IMR-90 (cell line): ENCODE data around the gene RPP21. TPM values are rescaled to one million over a fixed set of nuclear protein-coding genes. Genes with fewer than 3 reads are reported as not detected.
A peak's percentile ranks its signal among the peaks of the same experiment; 100 is the strongest.

Source experiments
- ATAC-seq: fragments of 200-7000 bp; cut with Tn5 transposase; 2 replicates; pipeline ENCODE4 v1.9.1; 2020; ENCODE audit warnings: low read depth, mild to moderate bottlenecking, moderate library complexity
- Bru-seq: library from RNA; stranded (reverse); fragments of 400-500 nt; gene quantifications from one replicate; lab custom pipeline; 2021; lab: Mats Ljungman, UMichigan
- BruChase-seq, 2 experiments: library from RNA; stranded (reverse); fragments of 400-500 nt; gene quantifications; one replicate each; lab custom pipeline; 2021; lab: Mats Ljungman, UMichigan
- BruUV-seq: library from RNA; stranded (reverse); fragments of 400-500 nt; replicated peaks from 2 replicates; lab custom pipeline; 2021; lab: Mats Ljungman, UMichigan
- CTCF ChIA-PET: fragments of 300-600 bp; formaldehyde crosslinking; extraction: SDS; loops from one replicate; lab custom pipeline; 2021; ENCODE audit warnings: antibody characterized with exemption; lab: Yijun Ruan, JAX
- POLR2A ChIA-PET: fragments of 300-600 bp; sonication (Branson Sonifier 250); formaldehyde crosslinking; loops from one replicate; lab custom pipeline; 2022; ENCODE audit warnings: antibody characterized with exemption; ENCODE audit not compliant: unreplicated experiment; lab: Charles Lee
- DNase-seq: peaks from one replicate; pipeline ENCODE4 v3.0.0; 2013
- H2AFZ ChIP-seq: replicated peaks from 2 replicates; pipeline ENCODE3; 2013; ENCODE audit warnings: low read length, mild to moderate bottlenecking; ENCODE audit not compliant: poor library complexity
- H2AK5ac ChIP-seq: 2 replicates; pipeline ENCODE4 v1.6.1; 2013; ENCODE audit warnings: low read depth, low read length, inconsistent platforms
- H2AK9ac ChIP-seq: replicated peaks from 2 replicates; pipeline ENCODE3; 2013; ENCODE audit warnings: mild to moderate bottlenecking, low read depth, low read length, moderate library complexity; ENCODE audit not compliant: poor library complexity
- H2BK120ac ChIP-seq: 2 replicates; pipeline ENCODE4 v1.6.1; 2013; ENCODE audit warnings: low read depth, low read length, inconsistent platforms
- H2BK15ac ChIP-seq: 3 replicates; pipeline ENCODE4 v1.6.1; 2013; ENCODE audit warnings: low read depth, low read length, inconsistent platforms
- H2BK20ac ChIP-seq: 2 replicates; pipeline ENCODE4 v1.6.1; 2013; ENCODE audit warnings: low read depth, mild to moderate bottlenecking, inconsistent platforms, low read length, moderate library complexity
- H2BK5ac ChIP-seq: 2 replicates; pipeline ENCODE4 v1.6.1; 2013; ENCODE audit warnings: mild to moderate bottlenecking, low read depth, low read length, inconsistent platforms; ENCODE audit not compliant: poor library complexity, severe bottlenecking
- H3K14ac ChIP-seq: replicated peaks from 2 replicates; pipeline ENCODE4 v1.6.1; 2013; ENCODE audit warnings: low read depth, low read length, inconsistent platforms
- H3K18ac ChIP-seq: 2 replicates; pipeline ENCODE4 v1.6.1; 2013; ENCODE audit warnings: low read depth, low read length, control low read depth
- H3K23ac ChIP-seq: 2 replicates; pipeline ENCODE4 v1.6.1; 2013; ENCODE audit warnings: low read depth, low read length, inconsistent platforms
- H3K27ac ChIP-seq: 2 replicates; pipeline ENCODE4 v1.5.1; 2013; ENCODE audit warnings: mild to moderate bottlenecking, control low read depth, low read length; ENCODE audit not compliant: insufficient read depth
- H3K27me3 ChIP-seq: 2 replicates; pipeline ENCODE4 v1.6.1; 2013; ENCODE audit warnings: low read length; ENCODE audit not compliant: control insufficient read depth, insufficient read depth
- H3K36me3 ChIP-seq: 2 replicates; pipeline ENCODE4 v1.6.1; 2013; ENCODE audit warnings: low read length, mixed read lengths; ENCODE audit not compliant: control insufficient read depth, insufficient read depth
- H3K4ac ChIP-seq: 2 replicates; pipeline ENCODE4 v1.6.1; 2013; ENCODE audit warnings: low read depth, low read length, inconsistent platforms
- H3K4me1 ChIP-seq: 2 replicates; pipeline ENCODE4 v1.6.1; 2013; ENCODE audit warnings: low read length, mixed read lengths; ENCODE audit not compliant: control insufficient read depth, insufficient read depth
- H3K4me2 ChIP-seq: 2 replicates; pipeline ENCODE4 v1.6.1; 2013; ENCODE audit warnings: low read depth, mild to moderate bottlenecking, control low read depth, low read length, moderate library complexity
- H3K4me3 ChIP-seq: 2 replicates; pipeline ENCODE4 v1.5.1; 2013; ENCODE audit warnings: low read depth, mild to moderate bottlenecking, control low read depth, low read length, moderate library complexity; ENCODE audit not compliant: insufficient read depth
- H3K56ac ChIP-seq: 2 replicates; pipeline ENCODE4 v1.6.1; 2013; ENCODE audit warnings: low read length, inconsistent platforms; ENCODE audit not compliant: insufficient read depth; ENCODE audit errors: extremely low read depth
- H3K79me1 ChIP-seq, 2 experiments: 2 replicates each; pipeline ENCODE4 v1.6.1; 2013; ENCODE audit warnings: low read length in 2 of 2, inconsistent platforms in 1 of 2, low read depth in 1 of 2
- H3K9ac ChIP-seq: 2 replicates; pipeline ENCODE4 v1.6.1; 2013; ENCODE audit warnings: low read depth, low read length, control low read depth
- H3K9me1 ChIP-seq: 2 replicates; pipeline ENCODE4 v1.6.1; 2013; ENCODE audit warnings: low read length, inconsistent platforms; ENCODE audit not compliant: insufficient read depth
- H3K9me3 ChIP-seq: 2 replicates; pipeline ENCODE4 v1.6.1; 2013; ENCODE audit warnings: low read length; ENCODE audit not compliant: control insufficient read depth, insufficient read depth
- H4K20me1 ChIP-seq: 2 replicates; pipeline ENCODE4 v1.6.1; 2013; ENCODE audit warnings: low read length, inconsistent platforms; ENCODE audit not compliant: insufficient read depth
- H4K5ac ChIP-seq: 2 replicates; pipeline ENCODE4 v1.6.1; 2013; ENCODE audit warnings: mild to moderate bottlenecking, low read depth, low read length, control low read depth
- H4K8ac ChIP-seq, 2 experiments: 2 replicates each; pipeline ENCODE4 v1.6.1; 2013; ENCODE audit warnings: low read depth in 2 of 2, low read length in 2 of 2, control low read depth in 1 of 2, inconsistent platforms in 1 of 2
- H4K91ac ChIP-seq: 2 replicates; pipeline ENCODE4 v1.6.1; 2013; ENCODE audit warnings: low read depth, low read length, inconsistent platforms; ENCODE audit not compliant: insufficient read depth
- BHLHE40 ChIP-seq: fragments of 150-350 bp; IDR thresholded peaks from 2 replicates; pipeline ENCODE4 v1.6.1; 2016; ENCODE audit warnings: mild to moderate bottlenecking, low read depth, low read length
- CHD1 ChIP-seq: IDR thresholded peaks from 2 replicates; pipeline ENCODE4 v1.6.1; 2012; ENCODE audit warnings: low read depth, low read length, improper control_type of control experiment
- ELK1 ChIP-seq: fragments of 150-350 bp; IDR thresholded peaks from 2 replicates; pipeline ENCODE4 v1.6.1; 2016; ENCODE audit warnings: low read depth, mild to moderate bottlenecking, low read length, moderate library complexity, borderline replicate concordance
- MAZ ChIP-seq: IDR thresholded peaks from 2 replicates; pipeline ENCODE4 v1.6.1; 2012; ENCODE audit warnings: low read depth, mild to moderate bottlenecking, low read length, improper control_type of control experiment, moderate library complexity, borderline replicate concordance
- MXI1 ChIP-seq: IDR thresholded peaks from 2 replicates; pipeline ENCODE4 v1.6.1; 2012; ENCODE audit warnings: low read depth, mild to moderate bottlenecking, low read length, moderate library complexity, borderline replicate concordance
- POLR2A ChIP-seq: IDR thresholded peaks from 2 replicates; pipeline ENCODE4 v1.6.1; 2012; ENCODE audit warnings: mild to moderate bottlenecking, low read depth, low read length
- WGBS, 2 experiments: methylation state at CpG; one replicate each; pipeline versions ENCODE4 v1.1.5 to v1.1.7; 2013; ENCODE audit warnings: missing lambda C conversion rate in 2 of 2; ENCODE audit not compliant: insufficient read length in 1 of 2; ENCODE audit errors: extremely low coverage in 2 of 2; 5-methylcytosine and 5-hydroxymethylcytosine counted together
- dilution Hi-C: fragments of 300-500 bp; cut with HindIII; formaldehyde crosslinking; loops from one replicate; pipeline ENCODE4 v1.14.3; 2018; ENCODE audit warnings: low sequenced_read_pairs; ENCODE audit not compliant: unreplicated experiment
- in situ Hi-C: fragments of 300-500 bp; cut with MboI; formaldehyde crosslinking; loops from 3 replicates; pipeline ENCODE4 v1.14.3; 2019; ENCODE audit warnings: low sequenced_read_pairs, inconsistent platforms, mixed read lengths
- intact Hi-C: fragments of 100-400 bp; cut with micrococcal nuclease; formaldehyde crosslinking; loops from 2 replicates; pipeline ENCODE4 v1.10.0; 2022
- long read RNA-seq: library from polyadenylated mRNA; unstranded; transcript quantifications from one replicate; pipeline ENCODE4 v2.0.0, GENCODE V29; 2021; ENCODE audit not compliant: unreplicated experiment
- polyA plus RNA-seq, 3 experiments: library from polyadenylated mRNA; depleted of rRNA; stranded (reverse); fragments of >200 nt; gene quantifications; 2 replicates each; pipeline ENCODE4 v1.2.3, GENCODE V29; 2012; ENCODE audit warnings: low replicate concordance in 1 of 3
- total RNA-seq: library from RNA; depleted of rRNA; stranded (reverse); fragments of >200 nt; gene quantifications from 2 replicates; pipeline ENCODE4 v1.2.3, GENCODE V29; 2012; rRNA removed
- TF ChIP-seq, protein P1 (sequence below): conservative IDR thresholded peaks from 2 replicates; pipeline ENCODE4 v1.5.1; 2012; ENCODE audit warnings: mild to moderate bottlenecking, low read depth, low read length, improper control_type of control experiment

RPP21 gene
- total RNA-seq (20.6 and 28.9 TPM in 2 replicates), polyA plus RNA-seq (2012; rRNA removed) (79.1 and 96.7 TPM in 2 replicates), Bru-seq, nascent RNA (percentile 75 among the genes with signal in this experiment), BruChase-seq, experiment 1, labeled RNA remaining after a 6-hour chase (percentile 71 among the genes with signal in this experiment), BruChase-seq, experiment 2, labeled RNA remaining after a 2-hour chase (percentile 60 among the genes with signal in this experiment)
- polyA plus RNA-seq (2012; cell fraction: cytosol; rRNA removed): 136 and 190 TPM in 2 replicates
- 68.1 and 176 TPM in 2 replicates for polyA plus RNA-seq (2012; cell fraction: nucleus; rRNA removed; ENCODE audit: low replicate concordance)
- long read RNA-seq, transcript RPP21-224 (5 exons, 525 nt): major isoform, 11 of 16 reads
- long read RNA-seq, partial matches to known transcripts: 1 of 16 reads
- long read RNA-seq, other reads (novel, unspliced or antisense): 0 of 16 reads

DNA sequence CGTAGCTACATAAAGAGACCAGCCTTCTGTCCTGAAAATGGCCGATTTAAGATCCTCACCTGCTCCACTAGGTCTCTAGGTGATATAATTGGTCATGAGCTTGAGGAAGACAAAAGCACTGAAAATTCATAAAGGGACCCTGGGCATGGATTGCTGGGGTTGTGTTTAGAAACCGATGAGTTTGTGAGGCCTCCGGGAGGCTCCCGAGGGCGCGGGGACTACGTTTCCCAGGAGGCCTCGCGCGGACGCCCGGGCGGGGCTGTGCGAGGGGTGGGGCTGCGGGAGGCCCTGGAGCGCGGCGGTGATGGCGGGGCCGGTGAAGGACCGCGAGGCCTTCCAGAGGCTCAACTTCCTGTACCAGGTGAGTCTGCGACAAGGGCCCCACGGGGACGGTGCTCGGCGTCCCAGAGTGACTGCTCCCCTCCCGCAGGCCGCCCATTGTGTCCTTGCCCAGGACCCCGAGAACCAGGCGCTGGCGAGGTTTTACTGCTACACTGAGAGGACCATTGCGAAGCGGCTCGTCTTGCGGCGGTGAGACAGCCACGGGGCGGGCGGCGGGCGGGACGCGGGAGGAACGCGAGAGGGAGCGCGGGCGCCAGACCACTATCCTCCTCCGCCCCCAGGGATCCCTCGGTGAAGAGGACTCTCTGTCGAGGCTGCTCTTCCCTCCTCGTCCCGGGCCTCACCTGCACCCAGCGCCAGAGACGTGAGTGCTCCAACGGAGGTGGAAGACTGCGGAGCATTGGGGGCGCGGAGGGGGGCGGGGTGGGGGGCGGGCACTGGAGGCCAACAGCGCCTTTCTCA lies at the start of gene RPP21:
Gene RPP21 (plus strand): TSS at position 289 of the 804 bp plus-strand sequence. CDS start 16 bp downstream, at position 305.
- in situ Hi-C loops (no loop called here), intact Hi-C loops (loop anchor here (5.0 kb wide), 1 partner anchor 128 kb away; no protein-coding TSS in a partner anchor), dilution Hi-C loops (no loop called here)
- H3K9me1 ChIP-seq: peaks cover 7% of the 10 kb centered on the region
- peak within 1 kb of the TSS; percentile 56; the same call in 1 of the 2 replicates for H3K23ac ChIP-seq
- peak; percentile 99 for ATAC-seq
- H2BK120ac ChIP-seq: 0 out of 2 replicates have a peak within 1 kb of the TSS, but pooled peaks have one; percentile 23
- H2AK5ac ChIP-seq: no peak within 1 kb of the TSS
- H3K27ac ChIP-seq: peak within 1 kb of the TSS; percentile 93
- peak within 1 kb of the TSS; percentile 76; the same call in 1 of the 2 replicates for H3K18ac ChIP-seq
- TF ChIP-seq CHD1 (no peak), ELK1 (no peak), POLR2A (peak; percentile 85), MXI1 (no peak), MAZ (peak; percentile 99), BHLHE40 (no peak)
- TF ChIP-seq, protein P1, sequence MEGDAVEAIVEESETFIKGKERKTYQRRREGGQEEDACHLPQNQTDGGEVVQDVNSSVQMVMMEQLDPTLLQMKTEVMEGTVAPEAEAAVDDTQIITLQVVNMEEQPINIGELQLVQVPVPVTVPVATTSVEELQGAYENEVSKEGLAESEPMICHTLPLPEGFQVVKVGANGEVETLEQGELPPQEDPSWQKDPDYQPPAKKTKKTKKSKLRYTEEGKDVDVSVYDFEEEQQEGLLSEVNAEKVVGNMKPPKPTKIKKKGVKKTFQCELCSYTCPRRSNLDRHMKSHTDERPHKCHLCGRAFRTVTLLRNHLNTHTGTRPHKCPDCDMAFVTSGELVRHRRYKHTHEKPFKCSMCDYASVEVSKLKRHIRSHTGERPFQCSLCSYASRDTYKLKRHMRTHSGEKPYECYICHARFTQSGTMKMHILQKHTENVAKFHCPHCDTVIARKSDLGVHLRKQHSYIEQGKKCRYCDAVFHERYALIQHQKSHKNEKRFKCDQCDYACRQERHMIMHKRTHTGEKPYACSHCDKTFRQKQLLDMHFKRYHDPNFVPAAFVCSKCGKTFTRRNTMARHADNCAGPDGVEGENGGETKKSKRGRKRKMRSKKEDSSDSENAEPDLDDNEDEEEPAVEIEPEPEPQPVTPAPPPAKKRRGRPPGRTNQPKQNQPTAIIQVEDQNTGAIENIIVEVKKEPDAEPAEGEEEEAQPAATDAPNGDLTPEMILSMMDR: no peak
- H2BK20ac ChIP-seq: no peak within 1 kb of the TSS
- peaks cover 16% of the 10 kb centered on the region for H3K36me3 ChIP-seq
- peak within 1 kb of the TSS; percentile 84 for H3K4me2 ChIP-seq
- CTCF ChIA-PET: no interaction called here
- H2AK9ac ChIP-seq: peak within 1 kb of the TSS; percentile 18
- no peaks in the 10 kb centered on the region for H3K27me3 ChIP-seq
- H3K9me3 ChIP-seq: no peaks in the 10 kb centered on the region
- peak within 1 kb of the TSS; percentile 93 for H2AFZ ChIP-seq
- H3K4me1 ChIP-seq: no peaks in the 10 kb centered on the region
- WGBS, 2 experiments: 0% methylated on average over 18 of the region's 64 CpGs; no CpG with 5 or more reads in 1 of the 2 experiments
- no peak within 1 kb of the TSS for H3K56ac ChIP-seq
- H3K4ac ChIP-seq: peak within 1 kb of the TSS; percentile 42; the same call in 1 of the 2 replicates
- peak within 1 kb of the TSS; percentile 88 for H4K5ac ChIP-seq
- H3K9ac ChIP-seq: peak within 1 kb of the TSS; percentile 95
- no peak within 1 kb of the TSS; the same call in 2 of the 3 replicates for H2BK15ac ChIP-seq
- H4K8ac ChIP-seq: peak within 1 kb of the TSS; percentile 93 to 94
- H3K4me3 ChIP-seq: peak within 1 kb of the TSS; percentile 98
- peak within 1 kb of the TSS; percentile 69 for H2BK5ac ChIP-seq
- H4K20me1 ChIP-seq: no peaks in the 10 kb centered on the region
- POLR2A ChIA-PET: no interaction called here
- H4K91ac ChIP-seq: peak within 1 kb of the TSS; percentile 70; the same call in 1 of the 2 replicates
- H3K14ac ChIP-seq: peak within 1 kb of the TSS; percentile 41; the same call in 1 of the 2 replicates
- peaks cover 8 to 10% of the 10 kb centered on the region in 2 experiments; a peak in 3 of 4 replicates for H3K79me1 ChIP-seq
- no TSS peak for BruUV-seq
- DNase-seq: peak; percentile 70
